ENCODE measurements around the gene MIXL1. TPM values are rescaled to one million over a fixed set of nuclear protein-coding genes. Genes with fewer than 3 reads are reported as not detected.
A peak's percentile ranks its signal among the peaks of the same experiment; 100 is the strongest.

MIXL1 gene
- total and polyA plus RNA-seq, 2 of the 13 experiments (the other 11 are each of a cell fraction or from before 2014, with no cell fraction given), result 7.6 to 18.5 TPM

DNA sequence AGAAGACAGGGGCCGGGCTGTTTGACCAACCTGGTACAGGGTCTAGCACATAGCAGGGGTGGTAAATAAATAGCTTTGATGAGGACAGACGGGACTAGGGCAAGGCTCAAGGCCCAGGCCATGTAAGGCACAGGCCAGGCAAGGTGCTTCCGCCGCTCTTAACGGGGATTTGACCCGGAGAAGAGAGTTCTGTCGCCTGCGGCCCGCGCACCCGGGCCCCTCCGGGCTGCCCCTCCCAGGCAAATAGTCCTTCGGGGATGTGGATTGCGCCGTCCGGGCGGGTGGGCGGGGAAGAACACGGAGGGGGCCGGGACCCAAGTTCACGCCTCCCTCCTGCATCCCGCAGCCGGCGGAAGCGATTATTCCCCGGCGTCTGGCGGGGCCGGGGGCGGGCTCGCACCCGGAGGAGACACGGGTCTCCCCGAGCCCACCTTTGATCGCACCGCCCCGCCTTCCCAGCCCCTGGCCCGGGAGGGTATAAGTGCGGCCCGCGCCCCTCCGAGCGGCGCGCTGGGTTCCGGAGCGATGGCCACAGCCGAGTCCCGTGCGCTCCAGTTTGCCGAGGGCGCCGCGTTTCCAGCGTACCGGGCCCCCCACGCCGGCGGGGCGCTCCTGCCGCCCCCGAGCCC, at the start of gene MIXL1 (continued):
- TF ChIP-seq, protein P1, sequence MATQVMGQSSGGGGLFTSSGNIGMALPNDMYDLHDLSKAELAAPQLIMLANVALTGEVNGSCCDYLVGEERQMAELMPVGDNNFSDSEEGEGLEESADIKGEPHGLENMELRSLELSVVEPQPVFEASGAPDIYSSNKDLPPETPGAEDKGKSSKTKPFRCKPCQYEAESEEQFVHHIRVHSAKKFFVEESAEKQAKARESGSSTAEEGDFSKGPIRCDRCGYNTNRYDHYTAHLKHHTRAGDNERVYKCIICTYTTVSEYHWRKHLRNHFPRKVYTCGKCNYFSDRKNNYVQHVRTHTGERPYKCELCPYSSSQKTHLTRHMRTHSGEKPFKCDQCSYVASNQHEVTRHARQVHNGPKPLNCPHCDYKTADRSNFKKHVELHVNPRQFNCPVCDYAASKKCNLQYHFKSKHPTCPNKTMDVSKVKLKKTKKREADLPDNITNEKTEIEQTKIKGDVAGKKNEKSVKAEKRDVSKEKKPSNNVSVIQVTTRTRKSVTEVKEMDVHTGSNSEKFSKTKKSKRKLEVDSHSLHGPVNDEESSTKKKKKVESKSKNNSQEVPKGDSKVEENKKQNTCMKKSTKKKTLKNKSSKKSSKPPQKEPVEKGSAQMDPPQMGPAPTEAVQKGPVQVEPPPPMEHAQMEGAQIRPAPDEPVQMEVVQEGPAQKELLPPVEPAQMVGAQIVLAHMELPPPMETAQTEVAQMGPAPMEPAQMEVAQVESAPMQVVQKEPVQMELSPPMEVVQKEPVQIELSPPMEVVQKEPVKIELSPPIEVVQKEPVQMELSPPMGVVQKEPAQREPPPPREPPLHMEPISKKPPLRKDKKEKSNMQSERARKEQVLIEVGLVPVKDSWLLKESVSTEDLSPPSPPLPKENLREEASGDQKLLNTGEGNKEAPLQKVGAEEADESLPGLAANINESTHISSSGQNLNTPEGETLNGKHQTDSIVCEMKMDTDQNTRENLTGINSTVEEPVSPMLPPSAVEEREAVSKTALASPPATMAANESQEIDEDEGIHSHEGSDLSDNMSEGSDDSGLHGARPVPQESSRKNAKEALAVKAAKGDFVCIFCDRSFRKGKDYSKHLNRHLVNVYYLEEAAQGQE (IDR thresholded peaks at IDR 0.05; ENCODE audit: borderline replicate concordance in 1 of 2, low read depth in 1 of 2, low read length in 2 of 2), result no peak
- TF ChIP-seq EHMT2 (IDR thresholded peaks at IDR 0.05; ENCODE audit: borderline replicate concordance, low read depth, low read length) (no peak), FOXO1 (CRISPR knock-in tag; IDR thresholded peaks at IDR 0.05) (peak; percentile 52; the same call in 1 of the 2 replicates), YEATS4 (CRISPR knock-in tag; IDR thresholded peaks at IDR 0.05; ENCODE audit: borderline replicate concordance) (peak; percentile 76), ETV5 (CRISPR knock-in tag; IDR thresholded peaks at IDR 0.05; ENCODE audit: borderline replicate concordance) (peak; percentile 89), ZSCAN9 (CRISPR knock-in tag; IDR thresholded peaks at IDR 0.05; ENCODE audit: borderline replicate concordance) (no peak), BORCS8-MEF2B (CRISPR knock-in tag; IDR thresholded peaks at IDR 0.05) (no peak; the same call in 1 of the 2 replicates), ZNF672 (CRISPR knock-in tag; IDR thresholded peaks at IDR 0.05) (no peak), RBAK (CRISPR knock-in tag; IDR thresholded peaks at IDR 0.05) (no peak), TBX3 (IDR thresholded peaks at IDR 0.05; ENCODE audit: borderline replicate concordance) (peak; percentile 51; the same call in 1 of the 2 replicates), ZZZ3 (CRISPR knock-in tag; IDR thresholded peaks at IDR 0.05; ENCODE audit: borderline replicate concordance) (no peak), ZNF616 (CRISPR knock-in tag; IDR thresholded peaks at IDR 0.05; ENCODE audit: low read depth) (no peak), KDM5B (CRISPR knock-in tag; IDR thresholded peaks at IDR 0.05; ENCODE audit: borderline replicate concordance) (no peak), NR2F2 (IDR thresholded peaks at IDR 0.05; ENCODE audit: borderline replicate concordance, low read depth) (0 out of 2 replicates have a peak, but pooled peaks have one; percentile 38)
- TF ChIP-seq, protein P2, sequence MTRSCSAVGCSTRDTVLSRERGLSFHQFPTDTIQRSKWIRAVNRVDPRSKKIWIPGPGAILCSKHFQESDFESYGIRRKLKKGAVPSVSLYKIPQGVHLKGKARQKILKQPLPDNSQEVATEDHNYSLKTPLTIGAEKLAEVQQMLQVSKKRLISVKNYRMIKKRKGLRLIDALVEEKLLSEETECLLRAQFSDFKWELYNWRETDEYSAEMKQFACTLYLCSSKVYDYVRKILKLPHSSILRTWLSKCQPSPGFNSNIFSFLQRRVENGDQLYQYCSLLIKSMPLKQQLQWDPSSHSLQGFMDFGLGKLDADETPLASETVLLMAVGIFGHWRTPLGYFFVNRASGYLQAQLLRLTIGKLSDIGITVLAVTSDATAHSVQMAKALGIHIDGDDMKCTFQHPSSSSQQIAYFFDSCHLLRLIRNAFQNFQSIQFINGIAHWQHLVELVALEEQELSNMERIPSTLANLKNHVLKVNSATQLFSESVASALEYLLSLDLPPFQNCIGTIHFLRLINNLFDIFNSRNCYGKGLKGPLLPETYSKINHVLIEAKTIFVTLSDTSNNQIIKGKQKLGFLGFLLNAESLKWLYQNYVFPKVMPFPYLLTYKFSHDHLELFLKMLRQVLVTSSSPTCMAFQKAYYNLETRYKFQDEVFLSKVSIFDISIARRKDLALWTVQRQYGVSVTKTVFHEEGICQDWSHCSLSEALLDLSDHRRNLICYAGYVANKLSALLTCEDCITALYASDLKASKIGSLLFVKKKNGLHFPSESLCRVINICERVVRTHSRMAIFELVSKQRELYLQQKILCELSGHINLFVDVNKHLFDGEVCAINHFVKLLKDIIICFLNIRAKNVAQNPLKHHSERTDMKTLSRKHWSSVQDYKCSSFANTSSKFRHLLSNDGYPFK (CRISPR knock-in tag; IDR thresholded peaks at IDR 0.05; ENCODE audit: borderline replicate concordance), result no peak; the same call in 1 of the 2 replicates
- TF ChIP-seq, protein P3, sequence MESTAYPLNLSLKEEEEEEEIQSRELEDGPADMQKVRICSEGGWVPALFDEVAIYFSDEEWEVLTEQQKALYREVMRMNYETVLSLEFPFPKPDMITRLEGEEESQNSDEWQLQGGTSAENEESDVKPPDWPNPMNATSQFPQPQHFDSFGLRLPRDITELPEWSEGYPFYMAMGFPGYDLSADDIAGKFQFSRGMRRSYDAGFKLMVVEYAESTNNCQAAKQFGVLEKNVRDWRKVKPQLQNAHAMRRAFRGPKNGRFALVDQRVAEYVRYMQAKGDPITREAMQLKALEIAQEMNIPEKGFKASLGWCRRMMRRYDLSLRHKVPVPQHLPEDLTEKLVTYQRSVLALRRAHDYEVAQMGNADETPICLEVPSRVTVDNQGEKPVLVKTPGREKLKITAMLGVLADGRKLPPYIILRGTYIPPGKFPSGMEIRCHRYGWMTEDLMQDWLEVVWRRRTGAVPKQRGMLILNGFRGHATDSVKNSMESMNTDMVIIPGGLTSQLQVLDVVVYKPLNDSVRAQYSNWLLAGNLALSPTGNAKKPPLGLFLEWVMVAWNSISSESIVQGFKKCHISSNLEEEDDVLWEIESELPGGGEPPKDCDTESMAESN (CRISPR knock-in tag; conservative IDR thresholded peaks at IDR 0.05), result peak; percentile 94
- TF ChIP-seq, protein P4, sequence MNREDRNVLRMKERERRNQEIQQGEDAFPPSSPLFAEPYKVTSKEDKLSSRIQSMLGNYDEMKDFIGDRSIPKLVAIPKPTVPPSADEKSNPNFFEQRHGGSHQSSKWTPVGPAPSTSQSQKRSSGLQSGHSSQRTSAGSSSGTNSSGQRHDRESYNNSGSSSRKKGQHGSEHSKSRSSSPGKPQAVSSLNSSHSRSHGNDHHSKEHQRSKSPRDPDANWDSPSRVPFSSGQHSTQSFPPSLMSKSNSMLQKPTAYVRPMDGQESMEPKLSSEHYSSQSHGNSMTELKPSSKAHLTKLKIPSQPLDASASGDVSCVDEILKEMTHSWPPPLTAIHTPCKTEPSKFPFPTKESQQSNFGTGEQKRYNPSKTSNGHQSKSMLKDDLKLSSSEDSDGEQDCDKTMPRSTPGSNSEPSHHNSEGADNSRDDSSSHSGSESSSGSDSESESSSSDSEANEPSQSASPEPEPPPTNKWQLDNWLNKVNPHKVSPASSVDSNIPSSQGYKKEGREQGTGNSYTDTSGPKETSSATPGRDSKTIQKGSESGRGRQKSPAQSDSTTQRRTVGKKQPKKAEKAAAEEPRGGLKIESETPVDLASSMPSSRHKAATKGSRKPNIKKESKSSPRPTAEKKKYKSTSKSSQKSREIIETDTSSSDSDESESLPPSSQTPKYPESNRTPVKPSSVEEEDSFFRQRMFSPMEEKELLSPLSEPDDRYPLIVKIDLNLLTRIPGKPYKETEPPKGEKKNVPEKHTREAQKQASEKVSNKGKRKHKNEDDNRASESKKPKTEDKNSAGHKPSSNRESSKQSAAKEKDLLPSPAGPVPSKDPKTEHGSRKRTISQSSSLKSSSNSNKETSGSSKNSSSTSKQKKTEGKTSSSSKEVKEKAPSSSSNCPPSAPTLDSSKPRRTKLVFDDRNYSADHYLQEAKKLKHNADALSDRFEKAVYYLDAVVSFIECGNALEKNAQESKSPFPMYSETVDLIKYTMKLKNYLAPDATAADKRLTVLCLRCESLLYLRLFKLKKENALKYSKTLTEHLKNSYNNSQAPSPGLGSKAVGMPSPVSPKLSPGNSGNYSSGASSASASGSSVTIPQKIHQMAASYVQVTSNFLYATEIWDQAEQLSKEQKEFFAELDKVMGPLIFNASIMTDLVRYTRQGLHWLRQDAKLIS (CRISPR knock-in tag; IDR thresholded peaks at IDR 0.05), result no peak
